Measurements from ENCODE around the gene CD3D. TPM values are rescaled to one million over a fixed set of nuclear protein-coding genes. Genes with fewer than 3 reads are reported as not detected.
"Not testable (repeated sequence)": the region's sequence is repeated elsewhere in the genome, so short reads cannot be mapped to it uniquely, and the experiment has no call there.

The CD3D gene
- total RNA-seq, 1 donor from 2014 or later = not detected

- H3K4me3 ChIP-seq (ENCODE audit: low read depth, low read length) = no peak overlapping the region
- no peak for TF ChIP-seq CTCF (conservative IDR thresholded peaks at IDR 0.05; ENCODE audit: low read depth, low read length)
- no peak for DNase-seq (ENCODE audit: low read depth)
These were observed 27.5 kb downstream of the CD3D start for GRCh38 chr11:118314988-118315411.

GRCh38 chr11:118313242-118313641 lies 29.3 kb downstream of the CD3D start:
- TF ChIP-seq CTCF (conservative IDR thresholded peaks at IDR 0.05; ENCODE audit: low read depth, low read length) = no peak
- H3K4me3 ChIP-seq (ENCODE audit: low read depth, low read length) = no peak overlapping the region
- DNase-seq (ENCODE audit: low read depth) = no peak

GRCh38 chr11:118312328-118312727 lies 30.2 kb downstream of the CD3D start:
- no peak for TF ChIP-seq CTCF (conservative IDR thresholded peaks at IDR 0.05; ENCODE audit: low read depth, low read length)
- H3K4me3 ChIP-seq (ENCODE audit: low read depth, low read length) = no peak overlapping the region
- DNase-seq (ENCODE audit: low read depth) = no peak

- DNase-seq (ENCODE audit: low read depth) = no peak
- no peak for TF ChIP-seq CTCF (conservative IDR thresholded peaks at IDR 0.05; ENCODE audit: low read depth, low read length)
- H3K4me3 ChIP-seq (ENCODE audit: low read depth, low read length) = no peak overlapping the region
These were observed 31.0 kb downstream of the CD3D start for GRCh38 chr11:118311518-118311917.

GRCh38 chr11:118310781-118311485 lies 31.6 kb downstream of the CD3D start:
- DNase-seq (ENCODE audit: low read depth) = no peak
- no peak for TF ChIP-seq CTCF (conservative IDR thresholded peaks at IDR 0.05; ENCODE audit: low read depth, low read length)
- H3K4me3 ChIP-seq (ENCODE audit: low read depth, low read length) = no peak overlapping the region

GRCh38 chr11:118310271-118310670 lies 32.2 kb downstream of the CD3D start:
- H3K4me3 ChIP-seq (ENCODE audit: low read depth, low read length) = no peak overlapping the region
- DNase-seq (ENCODE audit: low read depth) = no peak
- TF ChIP-seq CTCF (conservative IDR thresholded peaks at IDR 0.05; ENCODE audit: low read depth, low read length) = no peak

GRCh38 chr11:118308995-118309528 lies 33.4 kb downstream of the CD3D start:
- not testable (repeated sequence) for DNase-seq (ENCODE audit: low read depth); H3K4me3 ChIP-seq (ENCODE audit: low read depth, low read length)

Data from epithelial cell of proximal tubule (primary cell).